Measurements from ENCODE around the gene SLC16A9. TPM values are rescaled to one million over a fixed set of nuclear protein-coding genes. Genes with fewer than 3 reads are reported as not detected.
A peak's percentile ranks its signal among the peaks of the same experiment; 100 is the strongest.

SLC16A9 gene
- total RNA-seq, 1 experiment from 2014 or later: 4.1 TPM

DNA sequence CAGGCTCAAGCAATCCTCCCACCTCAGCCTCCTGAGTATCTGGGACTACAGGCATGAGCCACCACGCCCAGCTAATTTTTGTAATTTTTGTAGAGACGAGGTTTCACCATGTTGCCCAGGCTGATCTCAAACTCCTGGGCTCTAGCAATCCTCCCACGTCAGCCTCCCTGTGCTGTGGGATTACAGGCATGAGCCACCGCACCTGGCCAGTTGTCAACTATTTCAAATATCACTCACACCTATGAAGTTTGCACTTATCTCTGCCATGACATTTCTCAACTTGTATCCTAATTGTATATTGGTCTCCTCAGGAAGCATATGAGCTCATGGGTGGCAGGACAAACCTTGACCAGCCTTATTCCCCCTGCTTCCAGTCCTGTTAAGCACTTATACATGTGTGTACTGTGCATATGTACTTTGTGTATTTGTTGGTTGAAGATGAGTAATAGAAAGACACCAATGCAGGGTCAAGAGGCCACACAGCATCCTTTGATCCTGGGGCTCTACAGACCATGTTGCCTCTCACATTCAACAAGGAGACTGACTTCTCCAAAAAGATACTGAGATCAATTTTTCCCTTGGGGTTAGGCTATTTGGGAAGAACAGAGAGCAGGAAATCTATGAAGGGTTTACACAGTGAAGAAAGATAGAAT is 82.2 kb downstream of the SLC16A9 start:
- H3K4me3 Mint-ChIP-seq: no peak overlapping the region

More for the DNA sequence above, 82.2 kb downstream of the SLC16A9 start:
- Mint-ChIP-seq H3K36me3 (ENCODE audit: insufficient read depth in 1 of 3, low read depth in 3 of 3) (no peaks in the 10 kb centered on the region), H3K27me3 (ENCODE audit: low read depth) (no peaks in the 10 kb centered on the region), H3K4me1 (peaks cover 36 to 44% of the 10 kb centered on the region in 2 experiments), H3K9me3 (peaks cover 0 to 3% of the 10 kb centered on the region in 2 experiments; a peak in 2 of 5 replicates), H3K27ac (0 out of 7 replicates have a peak overlapping the region, but pooled peaks of 1 of the 3 experiments have one; percentile 14)
- Histone ChIP-seq H3K4me1 (ENCODE audit: insufficient read depth, low read length) (0 out of 2 replicates have a peak, but pooled peaks cover 2% of the 10 kb centered on the region), H4K8ac (replicated peaks; ENCODE audit: insufficient read length, low read depth, low read length) (no peak overlapping the region), H3K14ac (ENCODE audit: insufficient read depth, low read length) (no peak overlapping the region), H2AFZ (ENCODE audit: low read length) (no peak overlapping the region), H3K79me1 (ENCODE audit: insufficient read depth, low read depth, low read length, poor library complexity, severe bottlenecking) (no peaks in the 10 kb centered on the region), H3K4ac (ENCODE audit: low read depth, low read length) (no peak overlapping the region), H3K27me3 (ENCODE audit: insufficient read depth, low read length) (no peaks in the 10 kb centered on the region), H3K9me3 (ENCODE audit: control insufficient read depth, low read depth, low read length) (no peaks in the 10 kb centered on the region), H2BK12ac (ENCODE audit: insufficient read length, low read depth, low read length) (no peak overlapping the region), H2BK5ac (ENCODE audit: insufficient read length, low read length) (no peak overlapping the region), H3K9ac (ENCODE audit: extremely low read depth, insufficient read length, low read length) (no peak overlapping the region), H3K23ac (ENCODE audit: insufficient read length, low read depth, low read length) (no peak overlapping the region), H2AK5ac (ENCODE audit: insufficient read length, low read length) (no peak overlapping the region), H3K27ac (ENCODE audit: insufficient read length, low read depth, low read length) (no peak overlapping the region), H2BK15ac (ENCODE audit: low read depth, low read length) (no peak overlapping the region), H3K18ac (ENCODE audit: insufficient read length, low read depth, low read length) (no peak overlapping the region), H3K79me2 (ENCODE audit: insufficient read depth, low read length) (no peaks in the 10 kb centered on the region), H3K23me2 (ENCODE audit: insufficient read length, low read depth, low read length, poor library complexity, severe bottlenecking) (peaks cover under 1% of the 10 kb centered on the region), H4K91ac (ENCODE audit: insufficient read length, low read depth, low read length) (no peak overlapping the region), H3K4me2 (ENCODE audit: insufficient read depth, insufficient read length, low read length) (no peak overlapping the region), H2BK120ac (ENCODE audit: low read depth, low read length, poor library complexity, severe bottlenecking) (no peak overlapping the region), H3T11ph (ENCODE audit: low read length) (no peak overlapping the region), H4K5ac (ENCODE audit: insufficient read length, low read depth, low read length) (no peak overlapping the region), H4K20me1 (ENCODE audit: control insufficient read depth, insufficient read depth, insufficient read length) (no peaks in the 10 kb centered on the region), H2BK20ac (ENCODE audit: low read depth, low read length, poor library complexity, severe bottlenecking) (no peak overlapping the region), H3K56ac (ENCODE audit: insufficient read length, low read depth, low read length) (no peak overlapping the region)
- no CpG with 5 or more reads among the region's 4 CpGs for WGBS (ENCODE audit: extremely low coverage, insufficient read length, low lambda C conversion rate)
- DNase-seq: no peak
- TF ChIP-seq, protein P1, sequence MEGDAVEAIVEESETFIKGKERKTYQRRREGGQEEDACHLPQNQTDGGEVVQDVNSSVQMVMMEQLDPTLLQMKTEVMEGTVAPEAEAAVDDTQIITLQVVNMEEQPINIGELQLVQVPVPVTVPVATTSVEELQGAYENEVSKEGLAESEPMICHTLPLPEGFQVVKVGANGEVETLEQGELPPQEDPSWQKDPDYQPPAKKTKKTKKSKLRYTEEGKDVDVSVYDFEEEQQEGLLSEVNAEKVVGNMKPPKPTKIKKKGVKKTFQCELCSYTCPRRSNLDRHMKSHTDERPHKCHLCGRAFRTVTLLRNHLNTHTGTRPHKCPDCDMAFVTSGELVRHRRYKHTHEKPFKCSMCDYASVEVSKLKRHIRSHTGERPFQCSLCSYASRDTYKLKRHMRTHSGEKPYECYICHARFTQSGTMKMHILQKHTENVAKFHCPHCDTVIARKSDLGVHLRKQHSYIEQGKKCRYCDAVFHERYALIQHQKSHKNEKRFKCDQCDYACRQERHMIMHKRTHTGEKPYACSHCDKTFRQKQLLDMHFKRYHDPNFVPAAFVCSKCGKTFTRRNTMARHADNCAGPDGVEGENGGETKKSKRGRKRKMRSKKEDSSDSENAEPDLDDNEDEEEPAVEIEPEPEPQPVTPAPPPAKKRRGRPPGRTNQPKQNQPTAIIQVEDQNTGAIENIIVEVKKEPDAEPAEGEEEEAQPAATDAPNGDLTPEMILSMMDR (conservative IDR thresholded peaks at IDR 0.05): no peak

Measured in H9 (cell line).